NCI-H345 (cell line): ENCODE measurements around the gene NAA80.

Experiments
- DNase-seq: peaks from one replicate; lab custom pipeline; 2025; lab: John Stamatoyannopoulos, UW

Gene NAA80

GRCh38 chr3:50327943-50328691 lies 28.9 kb upstream of the NAA80 start, which contains the start of gene TUSC2:
TSS of gene TUSC2 (minus strand) at chr3:50328223. CDS start at chr3:50328099, 124 bp downstream.
- DNase-seq: peak; percentile 92

- no peak for DNase-seq
Measured at GRCh38 chr3:50327129-50327528, 27.9 kb upstream of the NAA80 start.

- DNase-seq: no peak
Measured at GRCh38 chr3:50326182-50326541, 27.0 kb upstream of the NAA80 start.

- DNase-seq: no peak
Measured at GRCh38 chr3:50325497-50326181, 26.4 kb upstream of the NAA80 start.

- no peak for DNase-seq
Measured at GRCh38 chr3:50325113-50325480, 25.9 kb upstream of the NAA80 start.

- peak; percentile 45 for DNase-seq
Measured at GRCh38 chr3:50324351-50325112, 25.3 kb upstream of the NAA80 start.

- DNase-seq: no peak
Measured at GRCh38 chr3:50323614-50324199, 24.5 kb upstream of the NAA80 start.

- no peak for DNase-seq
Measured at GRCh38 chr3:50323092-50323600, 23.9 kb upstream of the NAA80 start.

GRCh38 chr3:50322386-50323091 lies 23.3 kb upstream of the NAA80 start, which contains the start of gene HYAL2:
TSS of gene HYAL2 (minus strand) at chr3:50322745. CDS start at chr3:50320489, 2,256 bp downstream.
- DNase-seq: no peak

- DNase-seq: no peak
Measured at GRCh38 chr3:50322115-50322385, 22.8 kb upstream of the NAA80 start.

- peak; percentile 77 for DNase-seq
Measured at GRCh38 chr3:50321336-50322114, 22.3 kb upstream of the NAA80 start.

- DNase-seq: peak; percentile 77
Measured at GRCh38 chr3:50320853-50321335, 21.7 kb upstream of the NAA80 start.

GRCh38 chr3:50319894-50320625 lies 20.9 kb upstream of the NAA80 start:
- DNase-seq: no peak

GRCh38 chr3:50319181-50319893 lies 20.1 kb upstream of the NAA80 start:
- no peak for DNase-seq

- no peak for DNase-seq
Measured at GRCh38 chr3:50318615-50319014, 19.4 kb upstream of the NAA80 start.

GRCh38 chr3:50318163-50318562 lies 19.0 kb upstream of the NAA80 start:
- DNase-seq: no peak

- DNase-seq: no peak
Measured at GRCh38 chr3:50317300-50317699, 18.1 kb upstream of the NAA80 start.

GRCh38 chr3:50316657-50317242 lies 17.5 kb upstream of the NAA80 start:
- DNase-seq: no peak

- DNase-seq: no peak
Measured at GRCh38 chr3:50314816-50315215, 15.6 kb upstream of the NAA80 start.
